Measurements from ENCODE around the gene KRTAP22-2. TPM values are rescaled to one million over a fixed set of nuclear protein-coding genes. Genes with fewer than 3 reads are reported as not detected.

The KRTAP22-2 gene
- total RNA-seq (not detected), polyA plus RNA-seq (not detected)
- long read RNA-seq, donor 1: 0 reads
- long read RNA-seq, donor 2: 0 reads
- long read RNA-seq, donor 3: 0 reads

GRCh38 chr21:30590297-30590696, at the start of gene KRTAP22-2:
Gene KRTAP22-2, minus strand, starts transcription at chr21:30590397.
- no peaks in the 10 kb centered on the region for H3K36me3 ChIP-seq
- intact Hi-C loops (cut with DNase I): no loop called here
- TF ChIP-seq CTCF (IDR thresholded peaks at IDR 0.05) (no peak), POLR2A (IDR thresholded peaks at IDR 0.05) (no peak)
- H3K27ac ChIP-seq: no peak within 1 kb of the TSS
- H3K4me3 ChIP-seq: no peak within 1 kb of the TSS
- no peak for ATAC-seq
- no peaks in the 10 kb centered on the region for H3K4me1 ChIP-seq
- DNase-seq: no peak
- no peaks in the 10 kb centered on the region for H3K9me3 ChIP-seq
- no peaks in the 10 kb centered on the region for H3K27me3 ChIP-seq

GRCh38 chr21:30638686-30639085, 48.5 kb upstream of the KRTAP22-2 start:
- Histone ChIP-seq H3K4me1 (no peaks in the 10 kb centered on the region), H3K4me3 (no peak overlapping the region), H3K36me3 (no peaks in the 10 kb centered on the region), H3K27ac (no peak overlapping the region), H3K27me3 (no peaks in the 10 kb centered on the region), H3K9me3 (no peaks in the 10 kb centered on the region)
- 46 to 59% (median 50%) methylated on average over 3 of the region's 3 CpGs for WGBS, 4 donors
- intact Hi-C loops (cut with DNase I): no loop called here
- DNase-seq (no peak), ATAC-seq (no peak)
- TF ChIP-seq CTCF (IDR thresholded peaks at IDR 0.05) (no peak), POLR2A (IDR thresholded peaks at IDR 0.05) (no peak)

- no peak for TF ChIP-seq CTCF (IDR thresholded peaks at IDR 0.05)
- no peak for TF ChIP-seq POLR2A (IDR thresholded peaks at IDR 0.05)
- Histone ChIP-seq H3K36me3 (no peaks in the 10 kb centered on the region), H3K27me3 (no peaks in the 10 kb centered on the region), H3K4me1 (no peaks in the 10 kb centered on the region), H3K4me3 (no peak within 1 kb of the TSS), H3K9me3 (no peaks in the 10 kb centered on the region), H3K27ac (no peak within 1 kb of the TSS)
- WGBS, 4 donors: 70 to 100% (median 88%) methylated on average over 1 of the region's 1 CpG
- intact Hi-C loops (cut with DNase I): no loop called here
- no peak for DNase-seq
- ATAC-seq: no peak
These were observed 44.7 kb upstream of the KRTAP22-2 start, which contains the start of gene KRTAP20-2 for GRCh38 chr21:30634906-30635305. Gene KRTAP20-2, plus strand, starts transcription at chr21:30635206. Its CDS starts 58 bp downstream, at chr21:30635264.

DNA sequence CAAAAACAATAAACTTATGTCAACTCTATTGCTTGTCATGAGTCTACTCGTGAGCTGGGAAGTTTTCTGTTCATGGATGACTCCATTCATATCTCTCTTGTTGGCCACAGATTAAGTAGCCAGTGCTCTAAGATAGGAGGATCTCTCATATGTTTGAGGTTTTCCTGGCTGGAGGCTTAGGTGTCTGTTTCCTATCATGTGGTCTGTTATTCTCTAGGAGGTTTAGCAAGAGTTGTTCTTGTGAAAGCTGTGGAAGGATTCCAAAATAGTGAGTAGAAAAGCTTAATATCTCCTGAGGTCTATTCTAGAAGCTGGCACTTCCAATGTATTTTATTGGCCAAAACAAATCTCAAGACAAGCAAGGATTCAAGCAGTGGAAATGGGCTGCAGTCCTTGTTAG, 39.0 kb upstream of the KRTAP22-2 start:
- intact Hi-C loops (cut with DNase I): no loop called here
- DNase-seq (no peak), ATAC-seq (peak in 1 of 4 donors; percentile 59)
- TF ChIP-seq CTCF (IDR thresholded peaks at IDR 0.05) (no peak), POLR2A (IDR thresholded peaks at IDR 0.05) (no peak)
- no peak overlapping the region for H3K4me3 ChIP-seq
- 23 to 33% (median 28%) methylated on average over 1 of the region's 1 CpG for WGBS, 4 donors
- no peaks in the 10 kb centered on the region for H3K27me3 ChIP-seq
- peaks cover 0 to 3% (median 0%) of the 10 kb centered on the region in 12 donors for H3K9me3 ChIP-seq
- no peak overlapping the region for H3K27ac ChIP-seq
- no peaks in the 10 kb centered on the region for H3K36me3 ChIP-seq
- no peaks in the 10 kb centered on the region for H3K4me1 ChIP-seq

Measured in heart left ventricle (tissue), 16 donors.